ENCODE results near the gene RNU2-1.
A peak's percentile ranks its signal among the peaks of the same experiment; 100 is the strongest.

RNU2-1 gene

DNA sequence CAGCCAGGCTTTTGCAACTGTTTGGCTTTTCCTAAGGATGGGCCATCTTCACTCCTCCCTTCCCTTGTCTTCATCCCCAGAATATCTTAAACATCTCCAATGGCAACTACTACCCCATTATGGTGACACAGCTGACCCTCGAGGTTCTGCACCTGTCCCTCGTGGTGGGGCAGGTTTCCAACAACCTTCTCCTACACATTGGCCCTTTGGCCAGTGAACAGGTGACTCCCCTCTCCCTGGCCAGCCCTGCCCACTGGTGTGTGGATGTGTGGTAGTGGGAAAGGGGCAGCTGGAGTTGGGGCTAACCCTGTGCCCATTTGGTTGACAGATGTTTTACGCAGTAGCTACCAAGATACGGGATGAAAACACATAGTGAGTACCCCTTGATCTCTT is 17.4 kb downstream of the RNU2-1 start:
- no peak for TF ChIP-seq CTCF (IDR thresholded peaks at IDR 0.05; ENCODE audit: borderline replicate concordance, control extremely low read depth, extremely low read depth, insufficient read depth, missing control alignments)
- no peak for DNase-seq (ENCODE audit: low spot score)
- in situ Hi-C loops (cut with MboI; ENCODE audit: low sequenced_read_pairs, unreplicated experiment) = loop anchor here (25.0 kb wide), 1 partner anchor 96 kb away; no protein-coding TSS in a partner anchor

GRCh38 chr17:43215341-43215740 is 18.4 kb downstream of the RNU2-1 start:
- in situ Hi-C loops (cut with MboI; ENCODE audit: low sequenced_read_pairs, unreplicated experiment) = loop anchor here (25.0 kb wide), 1 partner anchor 97 kb away; no protein-coding TSS in a partner anchor
- DNase-seq (ENCODE audit: low spot score) = no peak
- no peak for TF ChIP-seq CTCF (IDR thresholded peaks at IDR 0.05; ENCODE audit: borderline replicate concordance, control extremely low read depth, extremely low read depth, insufficient read depth, missing control alignments)

DNA sequence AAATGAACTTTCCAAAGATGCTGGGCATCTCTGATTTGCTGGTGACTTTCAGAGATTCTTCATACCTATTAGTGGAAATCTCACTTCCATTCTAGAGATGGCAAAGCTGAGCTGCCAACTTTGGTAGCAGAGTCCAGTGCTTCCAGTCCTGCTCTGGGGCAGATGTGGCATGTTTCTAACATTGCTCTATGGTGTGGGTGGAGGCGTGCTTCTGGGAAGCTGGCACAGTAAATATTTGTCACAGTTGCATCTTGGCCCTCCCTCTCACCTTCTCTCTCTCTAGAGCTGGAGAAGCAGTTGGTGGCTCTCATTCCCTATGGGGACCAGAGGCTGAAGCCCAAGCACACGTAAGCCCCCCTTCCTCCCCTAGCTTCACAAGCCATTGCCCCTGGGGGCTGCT is 20.2 kb downstream of the RNU2-1 start:
- in situ Hi-C loops (cut with MboI; ENCODE audit: low sequenced_read_pairs, unreplicated experiment) = loop anchor here (25.0 kb wide), 1 partner anchor 99 kb away; no protein-coding TSS in a partner anchor
- TF ChIP-seq CTCF (IDR thresholded peaks at IDR 0.05; ENCODE audit: borderline replicate concordance, control extremely low read depth, extremely low read depth, insufficient read depth, missing control alignments) = no peak
- no peak for DNase-seq (ENCODE audit: low spot score)

DNA sequence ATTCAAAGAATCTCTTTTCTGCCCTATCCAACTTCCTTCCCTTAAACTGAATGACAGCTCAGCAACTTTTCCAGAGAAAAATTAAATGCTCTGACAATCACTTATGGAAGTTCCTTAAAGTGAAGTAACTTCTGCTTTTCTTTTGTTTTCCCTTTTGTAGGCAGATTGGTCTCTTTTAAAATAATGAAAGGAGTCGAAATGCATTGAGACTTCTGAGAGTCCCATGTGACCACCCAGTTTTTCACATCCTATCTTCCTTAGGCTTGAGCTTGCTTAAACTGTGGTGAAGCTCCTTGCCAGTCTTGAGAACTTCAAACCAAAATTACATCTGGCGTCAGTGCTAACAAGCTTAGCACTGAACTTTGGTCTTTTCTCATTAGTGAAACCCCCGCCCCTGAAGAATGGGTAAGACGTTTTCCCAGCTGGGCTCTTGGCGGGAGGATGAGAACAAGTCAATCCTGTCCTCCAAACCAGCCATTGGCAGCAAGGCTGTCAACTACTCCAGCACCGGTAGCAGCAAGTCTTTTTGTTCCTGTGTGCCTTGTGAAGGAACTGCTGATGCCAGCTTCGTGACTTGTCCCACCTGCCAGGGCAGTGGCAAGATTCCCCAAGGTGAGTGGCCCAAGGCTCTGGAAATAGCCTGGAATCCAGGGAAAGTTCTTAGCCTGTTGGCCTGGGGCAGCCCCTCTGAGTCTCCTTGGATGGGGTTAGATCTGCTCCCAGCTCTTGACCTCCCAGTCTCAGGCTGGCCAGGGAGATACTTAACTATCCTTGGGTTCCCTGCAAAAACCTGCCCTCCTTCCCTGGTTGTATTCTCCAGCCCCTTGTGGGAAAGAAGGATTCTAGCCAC is 20.9 kb downstream of the RNU2-1 start:
- no peak for TF ChIP-seq CTCF (IDR thresholded peaks at IDR 0.05; ENCODE audit: borderline replicate concordance, control extremely low read depth, extremely low read depth, insufficient read depth, missing control alignments)
- peak; percentile 40 for DNase-seq (ENCODE audit: low spot score)
- in situ Hi-C loops (cut with MboI; ENCODE audit: low sequenced_read_pairs, unreplicated experiment) = loop anchor here (25.0 kb wide), 1 partner anchor 99 kb away; no protein-coding TSS in a partner anchor

GRCh38 chr17:43211480-43212402 is 22.0 kb downstream of the RNU2-1 start, which contains the start of gene TMEM106A:
TMEM106A (plus strand) TSS chr17:43211875; CDS start chr17:43213042, 1,167 bp downstream.
- TF ChIP-seq CTCF (IDR thresholded peaks at IDR 0.05; ENCODE audit: borderline replicate concordance, control extremely low read depth, extremely low read depth, insufficient read depth, missing control alignments) = peak; percentile 11
- in situ Hi-C loops (cut with MboI; ENCODE audit: low sequenced_read_pairs, unreplicated experiment) = loop anchor here (25.0 kb wide), 1 partner anchor 101 kb away; no protein-coding TSS in a partner anchor
- DNase-seq (ENCODE audit: low spot score) = peak; percentile 95

- in situ Hi-C loops (cut with MboI; ENCODE audit: low sequenced_read_pairs, unreplicated experiment) = loop anchor here (25.0 kb wide), 1 partner anchor 101 kb away; no protein-coding TSS in a partner anchor
- TF ChIP-seq CTCF (IDR thresholded peaks at IDR 0.05; ENCODE audit: borderline replicate concordance, control extremely low read depth, extremely low read depth, insufficient read depth, missing control alignments) = no peak
- DNase-seq (ENCODE audit: low spot score) = peak; percentile 29
Measured at GRCh38 chr17:43211123-43211479, 22.7 kb downstream of the RNU2-1 start.
